SK-N-SH (cell line): ENCODE results near the gene GRIP2. TPM values are rescaled to one million over a fixed set of nuclear protein-coding genes. Genes with fewer than 3 reads are reported as not detected.

Experiments used
- CTCF ChIA-PET: fragments of 300-600, 350-600 bp; formaldehyde crosslinking; extraction: SDS; loops from one replicate; lab custom pipeline; 2021; lab: Yijun Ruan, JAX
- POLR2A ChIA-PET: fragments of 350-600 bp; sonication (Branson Sonifier 250); formaldehyde crosslinking; extraction: SDS; loops from one replicate; lab custom pipeline; 2020; ENCODE audit warnings: antibody characterized with exemption, inconsistent platforms; lab: Yijun Ruan, JAX
- DNase-seq: peaks from one replicate; pipeline ENCODE4 v3.0.0; 2012
- H2AFZ ChIP-seq: fragments of 200-600 bp; sonication (generic); 2 replicates; pipeline ENCODE4 v1.8.1; 2016; ENCODE audit warnings: antibody characterized with exemption, mild to moderate bottlenecking, low read depth
- H3F3A ChIP-seq: fragments of 200-600 bp; sonication (generic); replicated peaks from 2 replicates; pipeline ENCODE3; 2016; ENCODE audit warnings: antibody characterized with exemption, mild to moderate bottlenecking; ENCODE audit not compliant: insufficient read depth
- H3K27ac ChIP-seq, 2 experiments: fragments of 200-500 bp in 1 of 2; fragments of 200-600 bp in 1 of 2; sonication (Bioruptor generic) in 1 of 2; sonication (generic), shearing (Covaris generic) in 1 of 2; 2 replicates each; pipeline versions ENCODE4 v1.5.1 to v1.6.1; 2014 to 2016; ENCODE audit warnings: low read depth in 2 of 2, inconsistent platforms in 1 of 2, low read length in 1 of 2, mild to moderate bottlenecking in 1 of 2, mixed read lengths in 1 of 2
- H3K27me3 ChIP-seq: fragments of 200-600 bp; sonication (generic), shearing (Covaris generic); 2 replicates; pipeline ENCODE4 v1.6.1; 2016; ENCODE audit warnings: mixed run types; ENCODE audit not compliant: insufficient read depth
- H3K36me3 ChIP-seq, 2 experiments: fragments of 200-500 bp in 1 of 2; fragments of 200-600 bp in 1 of 2; sonication (Bioruptor generic) in 1 of 2; sonication (generic) in 1 of 2; replicated peaks in 1 of 2; 2 replicates each; pipeline versions ENCODE3 to v1.5.1; 2014 to 2016; ENCODE audit warnings: low read length in 1 of 2, mild to moderate bottlenecking in 1 of 2; ENCODE audit not compliant: insufficient read depth in 2 of 2, control insufficient read depth in 1 of 2
- H3K4me1 ChIP-seq, 2 experiments: fragments of 200-500 bp in 1 of 2; fragments of 200-600 bp in 1 of 2; sonication (Bioruptor generic) in 1 of 2; sonication (generic), shearing (Covaris generic) in 1 of 2; 2 replicates each; pipeline versions ENCODE4 v1.5.1 to v1.6.1; 2014 to 2016; ENCODE audit warnings: low read depth in 1 of 2, low read length in 1 of 2, mixed run types in 1 of 2; ENCODE audit not compliant: insufficient read depth in 2 of 2, control insufficient read depth in 1 of 2
- H3K4me2 ChIP-seq: fragments of 200-600 bp; sonication (generic), shearing (Covaris generic); 2 replicates; pipeline ENCODE4 v1.6.1; 2017; ENCODE audit warnings: mixed run types
- H3K4me3 ChIP-seq, 2 experiments: fragments of 200-500 bp in 1 of 2; fragments of 200-600 bp in 1 of 2; sonication (Bioruptor generic) in 1 of 2; sonication (generic), shearing (Covaris generic) in 1 of 2; 2 replicates each; pipeline versions ENCODE4 v1.5.1 to v1.8.1; 2014 to 2016; ENCODE audit warnings: low read depth in 2 of 2, inconsistent platforms in 1 of 2, low read length in 1 of 2, mild to moderate bottlenecking in 1 of 2, mixed read lengths in 1 of 2, moderate library complexity in 1 of 2
- H3K79me2 ChIP-seq: fragments of 200-600 bp; sonication (generic); 2 replicates; pipeline ENCODE4 v1.8.1; 2017; ENCODE audit warnings: mild to moderate bottlenecking; ENCODE audit not compliant: insufficient read depth
- H3K9ac ChIP-seq: fragments of 200-600 bp; sonication (generic); 2 replicates; pipeline ENCODE4 v1.6.1; 2017; ENCODE audit warnings: mixed run types
- H3K9me2 ChIP-seq: fragments of 200-600 bp; sonication (generic); 2 replicates; pipeline ENCODE4 v1.6.1; 2017; ENCODE audit warnings: mixed run types
- H3K9me3 ChIP-seq: fragments of 200-600 bp; sonication (generic); 2 replicates; pipeline ENCODE4 v1.6.1; 2017; ENCODE audit warnings: mixed run types, mild to moderate bottlenecking, moderate library complexity
- H4K20me1 ChIP-seq: fragments of 200-600 bp; sonication (generic); 2 replicates; pipeline ENCODE4 v1.6.1; 2017; ENCODE audit warnings: mild to moderate bottlenecking, mixed run types; ENCODE audit not compliant: insufficient read depth
- CHD2 ChIP-seq: fragments of 150-350 bp; IDR thresholded peaks from 2 replicates; pipeline ENCODE4 v1.6.1; 2018; ENCODE audit warnings: low read length; ENCODE audit not compliant: partially characterized antibody
- CTCF ChIP-seq: fragments of 200-600 bp; sonication (generic); IDR thresholded peaks from 2 replicates; pipeline ENCODE4 v1.6.1; 2017; ENCODE audit warnings: antibody characterized with exemption, mild to moderate bottlenecking, moderate library complexity
- EP300 ChIP-seq, 2 experiments: IDR thresholded peaks; 2 replicates each; pipeline versions ENCODE4 v1.4.0 to v1.6.1; 2012; ENCODE audit warnings: borderline replicate concordance in 1 of 2, low read depth in 1 of 2, low read length in 1 of 2
- EZH2phosphoT487 ChIP-seq: fragments of 200-600 bp; sonication (generic); IDR thresholded peaks from 2 replicates; pipeline ENCODE4 v1.6.1; 2017; ENCODE audit warnings: low read depth, mixed run types, mild to moderate bottlenecking, antibody characterized with exemption, moderate library complexity, borderline replicate concordance
- FOSL2 ChIP-seq: IDR thresholded peaks from 2 replicates; pipeline ENCODE4 v1.4.0; 2012; ENCODE audit warnings: low read depth, mild to moderate bottlenecking, moderate library complexity, borderline replicate concordance
- FOXJ3 ChIP-seq: sonication (generic); formaldehyde crosslinking; IDR thresholded peaks from 2 replicates; pipeline ENCODE4 v1.5.1; 2020; ENCODE audit warnings: mild to moderate bottlenecking, missing genetic modification reagents
- FOXM1 ChIP-seq: IDR thresholded peaks from 2 replicates; pipeline ENCODE4 v1.4.0; 2012; ENCODE audit warnings: low read depth, mild to moderate bottlenecking
- GABPA ChIP-seq: IDR thresholded peaks from 2 replicates; pipeline ENCODE4 v1.4.0; 2012; ENCODE audit warnings: low read depth, mild to moderate bottlenecking
- MEF2A ChIP-seq: IDR thresholded peaks from 2 replicates; pipeline ENCODE4 v1.4.0; 2012; ENCODE audit warnings: low read depth, borderline replicate concordance
- NRF1 ChIP-seq: IDR thresholded peaks from 2 replicates; pipeline ENCODE4 v1.6.1; 2012; ENCODE audit warnings: low read depth, mild to moderate bottlenecking, low read length
- PBX3 ChIP-seq: IDR thresholded peaks from 2 replicates; pipeline ENCODE4; 2012
- POLR2AphosphoS5 ChIP-seq: IDR thresholded peaks from 2 replicates; pipeline ENCODE4 v1.6.1; 2012; ENCODE audit warnings: low read depth, low read length
- RCOR1 ChIP-seq: fragments of 150-350 bp; IDR thresholded peaks from 2 replicates; pipeline ENCODE4 v1.6.1; 2017; ENCODE audit warnings: antibody characterized with exemption, low read length
- RFX5 ChIP-seq: IDR thresholded peaks from 2 replicates; pipeline ENCODE4 v1.6.1; 2012; ENCODE audit warnings: mild to moderate bottlenecking, improper control_type of control experiment, low read length
- RXRA ChIP-seq: IDR thresholded peaks from 2 replicates; pipeline ENCODE4 v1.4.0; 2012; ENCODE audit warnings: low read depth, mild to moderate bottlenecking, borderline replicate concordance
- SIN3A ChIP-seq: IDR thresholded peaks from 2 replicates; pipeline ENCODE4 v1.6.1; 2012; ENCODE audit warnings: low read depth, mild to moderate bottlenecking, low read length, moderate library complexity, borderline replicate concordance
- SMC3 ChIP-seq: IDR thresholded peaks from 2 replicates; pipeline ENCODE4 v1.6.1; 2012; ENCODE audit warnings: low read depth, low read length, improper control_type of control experiment
- TAF1 ChIP-seq: IDR thresholded peaks from 2 replicates; pipeline ENCODE4 v1.6.1; 2012; ENCODE audit warnings: low read depth, mild to moderate bottlenecking, low read length, moderate library complexity, borderline replicate concordance
- TEAD4 ChIP-seq: IDR thresholded peaks from 2 replicates; pipeline ENCODE4 v1.4.0; 2012; ENCODE audit warnings: mild to moderate bottlenecking, borderline replicate concordance; ENCODE audit not compliant: insufficient read depth
- YY1 ChIP-seq: IDR thresholded peaks from 2 replicates; pipeline ENCODE4 v1.4.0; 2012; ENCODE audit warnings: low read depth, mild to moderate bottlenecking
- WGBS: methylation state at CpG from one replicate; pipeline ENCODE4 v1.1.6; 2017; ENCODE audit warnings: low lambda C conversion rate; 5-methylcytosine and 5-hydroxymethylcytosine counted together
- polyA plus RNA-seq, 3 experiments: library from polyadenylated mRNA; depleted of rRNA; stranded (reverse); fragments of >200 nt; gene quantifications; 2 replicates each; pipeline ENCODE4 v1.2.3, GENCODE V29; 2012
- TF ChIP-seq, protein P1 (sequence below): IDR thresholded peaks from 2 replicates; pipeline ENCODE4 v1.4.0; 2012; ENCODE audit warnings: low read depth, borderline replicate concordance
- TF ChIP-seq, protein P2 (sequence below): IDR thresholded peaks from 2 replicates; pipeline ENCODE4 v1.4.0; 2012; ENCODE audit warnings: low read depth, borderline replicate concordance
- TF ChIP-seq, protein P3 (sequence below): IDR thresholded peaks from 2 replicates; pipeline ENCODE4 v1.4.0; 2012; ENCODE audit warnings: low read depth

Gene GRIP2
- polyA plus RNA-seq, 1 of the 3 experiments (the other 2 are of a cell fraction), result 0.15 TPM

DNA sequence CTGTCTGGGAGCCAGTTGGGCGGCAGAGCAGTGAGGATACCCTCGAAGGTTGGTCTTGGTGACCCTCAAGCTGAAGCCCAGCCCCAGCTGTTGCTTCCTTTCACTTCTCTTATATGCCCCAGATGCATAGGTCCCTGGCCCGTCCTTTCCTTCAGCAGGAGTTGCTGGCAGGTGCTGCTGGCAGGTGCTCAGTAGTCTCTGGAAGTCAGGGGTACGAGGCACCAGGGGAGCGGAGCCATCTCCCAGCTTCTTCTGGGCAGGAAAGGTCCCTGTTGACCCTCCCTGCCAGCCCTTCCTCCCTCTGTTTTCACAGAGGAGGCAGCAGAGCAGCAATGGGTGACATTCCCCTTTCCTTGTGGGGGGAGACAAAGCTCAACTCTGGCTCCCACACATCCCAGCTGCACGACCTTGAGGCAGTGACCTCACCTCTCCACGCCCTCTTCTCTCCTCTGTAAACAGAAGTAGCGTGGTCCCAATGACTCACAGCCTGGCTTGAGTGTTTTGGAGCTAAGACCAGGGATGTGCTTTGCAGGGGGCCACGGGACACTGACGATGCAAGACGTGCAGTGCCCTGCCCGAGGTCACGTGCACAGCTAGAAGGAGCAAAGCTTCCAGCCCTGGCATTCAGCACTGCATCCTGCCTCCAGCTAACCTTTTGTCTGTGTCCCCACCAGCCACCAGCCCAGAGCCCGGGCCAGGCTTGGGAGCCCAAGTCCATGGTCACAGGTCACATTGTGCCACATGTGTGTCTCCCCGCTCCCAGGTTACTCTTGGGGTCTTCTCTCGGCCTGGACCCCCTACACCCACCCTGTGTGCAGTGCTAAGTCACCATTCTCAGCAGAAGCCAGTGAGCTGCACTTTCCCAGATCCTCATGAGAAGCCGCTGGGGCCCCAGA, 88.0 kb downstream of the GRIP2 start:
- Histone ChIP-seq H3K27ac (peak overlapping the region; percentile 72 to 97), H3K4me2 (peak overlapping the region; percentile 79), H3F3A (peaks cover 27% of the 10 kb centered on the region), H2AFZ (no peak overlapping the region), H3K27me3 (no peaks in the 10 kb centered on the region), H3K9ac (peak overlapping the region; percentile 75), H3K4me1 (peaks cover 8 to 24% of the 10 kb centered on the region in 2 experiments; a peak in 3 of 4 replicates), H3K4me3 (peak overlapping the region in 1 of 2 experiments; percentile 29; a peak in 1 of 4 replicates), H3K9me2 (no peaks in the 10 kb centered on the region), H4K20me1 (no peaks in the 10 kb centered on the region; the same call in 1 of the 2 replicates), H3K9me3 (no peaks in the 10 kb centered on the region), H3K36me3 (peaks cover 29 to 37% of the 10 kb centered on the region in 2 experiments), H3K79me2 (no peaks in the 10 kb centered on the region)
- no peak for DNase-seq
- POLR2A ChIA-PET, result interaction anchor here (1.0 kb wide), 1 partner anchor 49 kb away, joined by 5 read pairs; no protein-coding TSS in a partner anchor
- 50% methylated on average over 15 of the region's 17 CpGs for WGBS
- CTCF ChIA-PET, result interaction anchor here (0.7 to 8.0 kb wide), 9 partner anchors 9 to 555 kb away, joined by 3 to 51 read pairs (median 3); no protein-coding TSS in a partner anchor
- TF ChIP-seq, protein P1, sequence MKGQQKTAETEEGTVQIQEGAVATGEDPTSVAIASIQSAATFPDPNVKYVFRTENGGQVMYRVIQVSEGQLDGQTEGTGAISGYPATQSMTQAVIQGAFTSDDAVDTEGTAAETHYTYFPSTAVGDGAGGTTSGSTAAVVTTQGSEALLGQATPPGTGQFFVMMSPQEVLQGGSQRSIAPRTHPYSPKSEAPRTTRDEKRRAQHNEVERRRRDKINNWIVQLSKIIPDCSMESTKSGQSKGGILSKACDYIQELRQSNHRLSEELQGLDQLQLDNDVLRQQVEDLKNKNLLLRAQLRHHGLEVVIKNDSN, result peak; percentile 84
- no peak for TF ChIP-seq RFX5
- TF ChIP-seq RXRA, result peak; percentile 59; the same call in 1 of the 2 replicates
- TF ChIP-seq EP300 (IDR thresholded peaks at IDR 0.05; ENCODE audit: borderline replicate concordance in 1 of 2, low read depth in 1 of 2, low read length in 1 of 2), result peak in 1 of 2 experiments; percentile 34; a peak in 1 of 4 replicates
- TF ChIP-seq, protein P2, sequence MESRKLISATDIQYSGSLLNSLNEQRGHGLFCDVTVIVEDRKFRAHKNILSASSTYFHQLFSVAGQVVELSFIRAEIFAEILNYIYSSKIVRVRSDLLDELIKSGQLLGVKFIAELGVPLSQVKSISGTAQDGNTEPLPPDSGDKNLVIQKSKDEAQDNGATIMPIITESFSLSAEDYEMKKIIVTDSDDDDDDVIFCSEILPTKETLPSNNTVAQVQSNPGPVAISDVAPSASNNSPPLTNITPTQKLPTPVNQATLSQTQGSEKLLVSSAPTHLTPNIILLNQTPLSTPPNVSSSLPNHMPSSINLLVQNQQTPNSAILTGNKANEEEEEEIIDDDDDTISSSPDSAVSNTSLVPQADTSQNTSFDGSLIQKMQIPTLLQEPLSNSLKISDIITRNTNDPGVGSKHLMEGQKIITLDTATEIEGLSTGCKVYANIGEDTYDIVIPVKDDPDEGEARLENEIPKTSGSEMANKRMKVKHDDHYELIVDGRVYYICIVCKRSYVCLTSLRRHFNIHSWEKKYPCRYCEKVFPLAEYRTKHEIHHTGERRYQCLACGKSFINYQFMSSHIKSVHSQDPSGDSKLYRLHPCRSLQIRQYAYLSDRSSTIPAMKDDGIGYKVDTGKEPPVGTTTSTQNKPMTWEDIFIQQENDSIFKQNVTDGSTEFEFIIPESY, result no peak
- no peak for TF ChIP-seq SMC3
- TF ChIP-seq PBX3, result 0 out of 2 replicates have a peak, but pooled peaks have one; percentile 3
- no peak for TF ChIP-seq POLR2AphosphoS5
- no peak for TF ChIP-seq YY1
- no peak for TF ChIP-seq CTCF
- no peak for TF ChIP-seq TEAD4
- TF ChIP-seq EZH2phosphoT487, result no peak
- TF ChIP-seq RCOR1, result no peak
- TF ChIP-seq, protein P3, sequence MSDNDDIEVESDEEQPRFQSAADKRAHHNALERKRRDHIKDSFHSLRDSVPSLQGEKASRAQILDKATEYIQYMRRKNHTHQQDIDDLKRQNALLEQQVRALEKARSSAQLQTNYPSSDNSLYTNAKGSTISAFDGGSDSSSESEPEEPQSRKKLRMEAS, result peak; percentile 95
- TF ChIP-seq GABPA, result no peak
- TF ChIP-seq SIN3A, result no peak
- TF ChIP-seq FOXJ3 (CRISPR knock-in tag), result no peak
- TF ChIP-seq NRF1, result no peak
- no peak for TF ChIP-seq CHD2
- TF ChIP-seq FOSL2, result peak; percentile 67; the same call in 1 of the 2 replicates
- TF ChIP-seq FOXM1, result no peak
- no peak for TF ChIP-seq MEF2A
- TF ChIP-seq TAF1, result no peak
